HFFc6 (cell line): ENCODE data around the gene ITGB5. TPM values are rescaled to one million over a fixed set of nuclear protein-coding genes. Genes with fewer than 3 reads are reported as not detected.

Experiments used
- DNase-seq: peaks from one replicate; pipeline ENCODE4 v3.0.0-alpha.2; 2018
- H3K27ac Mint-ChIP-seq: 2 replicates; pipeline ENCODE4 v1.8.0; 2020; ENCODE audit warnings: mild to moderate bottlenecking, mixed read lengths
- H3K27me3 Mint-ChIP-seq: 2 replicates; pipeline ENCODE4 v1.8.0; 2021; ENCODE audit warnings: mild to moderate bottlenecking, moderate library complexity, mixed read lengths; ENCODE audit not compliant: insufficient read depth
- H3K36me3 Mint-ChIP-seq: 2 replicates; pipeline ENCODE4 v1.8.0; 2021; ENCODE audit warnings: low read depth, mixed read lengths
- H3K4me1 Mint-ChIP-seq: 2 replicates; pipeline ENCODE4 v1.8.0; 2020; ENCODE audit warnings: low read depth, mixed read lengths
- H3K4me3 Mint-ChIP-seq: 2 replicates; pipeline ENCODE4 v1.8.0; 2020; ENCODE audit warnings: mild to moderate bottlenecking, moderate library complexity, mixed read lengths
- H3K9me3 Mint-ChIP-seq: 2 replicates; pipeline ENCODE4 v1.8.0; 2020; ENCODE audit warnings: mild to moderate bottlenecking, mixed read lengths
- total RNA-seq, 6 experiments: library from RNA; stranded (reverse); fragmentation: NEBNext Ultra II Directional; extraction: Animal tissue kit (Norgen Biotek cat#: 25700); gene quantifications; 2 replicates in 1 of 6; 3 replicates in 5 of 6; pipeline ENCODE4 v1.2.3, GENCODE V29; 2021
- TF ChIP-seq, protein P1 (sequence below): fragments of 200-600 bp; sonication (generic); IDR thresholded peaks from 2 replicates; pipeline ENCODE4 v1.5.0; 2021; ENCODE audit warnings: antibody characterized with exemption, mild to moderate bottlenecking

The ITGB5 gene
- total RNA-seq, 6 experiments from 2014 or later, result 203 to 332 (median 220) TPM

DNA sequence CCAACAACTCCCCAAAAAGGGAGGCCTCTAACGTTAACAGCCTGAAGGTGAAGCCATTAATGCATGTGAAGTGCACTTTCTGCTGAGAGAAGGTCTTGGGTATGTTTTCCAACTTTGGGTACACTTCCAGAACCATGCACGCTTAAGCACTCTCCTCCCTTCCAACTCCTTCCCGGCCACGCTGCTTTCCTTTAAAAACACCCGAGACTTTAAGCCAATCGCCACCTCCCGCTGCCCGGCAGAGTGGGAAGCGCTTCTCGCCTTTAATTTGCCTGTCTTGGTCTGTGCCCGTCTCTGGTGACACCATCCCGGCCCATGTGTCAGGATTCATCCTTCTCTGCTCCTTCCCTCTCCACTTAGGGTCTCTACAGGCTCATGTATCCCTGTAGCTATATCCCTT, 35.3 kb downstream of the ITGB5 start:
- no peaks in the 10 kb centered on the region for H3K27me3 Mint-ChIP-seq
- peaks cover 74% of the 10 kb centered on the region for H3K4me1 Mint-ChIP-seq
- no peak overlapping the region for H3K4me3 Mint-ChIP-seq
- TF ChIP-seq, protein P1, sequence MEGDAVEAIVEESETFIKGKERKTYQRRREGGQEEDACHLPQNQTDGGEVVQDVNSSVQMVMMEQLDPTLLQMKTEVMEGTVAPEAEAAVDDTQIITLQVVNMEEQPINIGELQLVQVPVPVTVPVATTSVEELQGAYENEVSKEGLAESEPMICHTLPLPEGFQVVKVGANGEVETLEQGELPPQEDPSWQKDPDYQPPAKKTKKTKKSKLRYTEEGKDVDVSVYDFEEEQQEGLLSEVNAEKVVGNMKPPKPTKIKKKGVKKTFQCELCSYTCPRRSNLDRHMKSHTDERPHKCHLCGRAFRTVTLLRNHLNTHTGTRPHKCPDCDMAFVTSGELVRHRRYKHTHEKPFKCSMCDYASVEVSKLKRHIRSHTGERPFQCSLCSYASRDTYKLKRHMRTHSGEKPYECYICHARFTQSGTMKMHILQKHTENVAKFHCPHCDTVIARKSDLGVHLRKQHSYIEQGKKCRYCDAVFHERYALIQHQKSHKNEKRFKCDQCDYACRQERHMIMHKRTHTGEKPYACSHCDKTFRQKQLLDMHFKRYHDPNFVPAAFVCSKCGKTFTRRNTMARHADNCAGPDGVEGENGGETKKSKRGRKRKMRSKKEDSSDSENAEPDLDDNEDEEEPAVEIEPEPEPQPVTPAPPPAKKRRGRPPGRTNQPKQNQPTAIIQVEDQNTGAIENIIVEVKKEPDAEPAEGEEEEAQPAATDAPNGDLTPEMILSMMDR, result no peak
- H3K9me3 Mint-ChIP-seq, result peaks cover 7% of the 10 kb centered on the region; the same call in 1 of the 2 replicates
- DNase-seq, result no peak
- peak overlapping the region; percentile 24 for H3K27ac Mint-ChIP-seq
- H3K36me3 Mint-ChIP-seq, result peaks cover 48% of the 10 kb centered on the region

DNA sequence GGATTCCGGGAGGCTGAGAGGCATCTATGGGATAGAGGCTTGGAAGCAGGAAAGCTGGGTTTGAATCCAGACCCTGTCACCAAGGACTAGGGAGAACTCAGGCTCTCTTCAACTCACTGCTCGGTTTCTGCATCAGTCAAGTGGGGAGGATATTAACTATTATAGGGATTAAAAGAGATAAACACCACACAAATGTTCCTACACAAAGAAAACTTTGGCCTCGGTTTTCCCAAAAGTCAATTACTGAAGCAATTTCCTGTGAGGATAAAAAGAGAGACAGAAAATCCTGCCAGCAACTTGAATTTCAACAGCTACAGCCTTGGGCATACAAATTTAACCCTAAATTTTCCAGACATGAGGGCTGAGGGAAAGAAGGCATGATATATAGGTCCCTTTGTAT, 36.0 kb downstream of the ITGB5 start:
- no peak for DNase-seq
- H3K36me3 Mint-ChIP-seq, result peaks cover 52% of the 10 kb centered on the region
- H3K4me1 Mint-ChIP-seq, result peaks cover 78% of the 10 kb centered on the region
- peak overlapping the region; percentile 70 for H3K27ac Mint-ChIP-seq
- H3K4me3 Mint-ChIP-seq, result peak overlapping the region; percentile 35; the same call in 1 of the 2 replicates
- no peaks in the 10 kb centered on the region; the same call in 1 of the 2 replicates for H3K27me3 Mint-ChIP-seq
- TF ChIP-seq, protein P1, result no peak
- peaks cover 7% of the 10 kb centered on the region; the same call in 1 of the 2 replicates for H3K9me3 Mint-ChIP-seq

GRCh38 chr3:124850633-124851032, 36.5 kb downstream of the ITGB5 start:
- Mint-ChIP-seq H3K36me3 (peaks cover 53% of the 10 kb centered on the region), H3K4me3 (no peak overlapping the region; the same call in 1 of the 2 replicates), H3K27me3 (no peaks in the 10 kb centered on the region; the same call in 1 of the 2 replicates), H3K27ac (peak overlapping the region; percentile 70), H3K9me3 (peaks cover 7% of the 10 kb centered on the region; the same call in 1 of the 2 replicates), H3K4me1 (peaks cover 79% of the 10 kb centered on the region)
- peak; percentile 64 for DNase-seq
- TF ChIP-seq, protein P1, result peak; percentile 45

GRCh38 chr3:124850212-124850611, 37.0 kb downstream of the ITGB5 start:
- Mint-ChIP-seq H3K36me3 (peaks cover 50% of the 10 kb centered on the region), H3K27ac (peak overlapping the region; percentile 59), H3K27me3 (no peaks in the 10 kb centered on the region; the same call in 1 of the 2 replicates), H3K4me3 (0 out of 2 replicates have a peak overlapping the region, but pooled peaks have one; percentile 5), H3K9me3 (peaks cover 7% of the 10 kb centered on the region; the same call in 1 of the 2 replicates), H3K4me1 (peaks cover 80% of the 10 kb centered on the region)
- TF ChIP-seq, protein P1, result no peak
- no peak for DNase-seq

GRCh38 chr3:124848300-124848699, 38.9 kb downstream of the ITGB5 start:
- TF ChIP-seq, protein P1, result no peak
- DNase-seq, result no peak
- Mint-ChIP-seq H3K4me1 (peaks cover 81% of the 10 kb centered on the region), H3K36me3 (peaks cover 47% of the 10 kb centered on the region), H3K27ac (no peak overlapping the region), H3K9me3 (no peaks in the 10 kb centered on the region), H3K27me3 (no peaks in the 10 kb centered on the region; the same call in 1 of the 2 replicates), H3K4me3 (no peak overlapping the region)
